NCI-H82 (cell line): ENCODE measurements around the gene INPP5D.
"Not testable (repeated sequence)": the region's sequence is repeated elsewhere in the genome, so short reads cannot be mapped to it uniquely, and the experiment has no call there.

Experiments
- DNase-seq: peaks from one replicate; lab custom pipeline; 2025; lab: John Stamatoyannopoulos, UW

INPP5D gene

GRCh38 chr2:233032551-233033320 lies 27.4 kb upstream of the INPP5D start, which contains the start of gene NEU2:
NEU2 (plus strand) TSS chr2:233032672; CDS start chr2:233032672, 0 bp downstream.
- no peak for DNase-seq

GRCh38 chr2:233033672-233034071 lies 26.5 kb upstream of the INPP5D start:
- DNase-seq = no peak

- no peak for DNase-seq
Measured at GRCh38 chr2:233034091-233034882, 25.9 kb upstream of the INPP5D start.

GRCh38 chr2:233035426-233036161 lies 24.5 kb upstream of the INPP5D start:
- no peak for DNase-seq

GRCh38 chr2:233036162-233036838 lies 23.8 kb upstream of the INPP5D start:
- DNase-seq = peak; percentile 25

- DNase-seq = no peak
Measured at GRCh38 chr2:233037078-233037477, 23.1 kb upstream of the INPP5D start.

GRCh38 chr2:233039212-233039845 lies 20.8 kb upstream of the INPP5D start:
- DNase-seq = no peak

- no peak for DNase-seq
Measured at GRCh38 chr2:233039846-233040530, 20.2 kb upstream of the INPP5D start.

GRCh38 chr2:233040571-233040970 lies 19.6 kb upstream of the INPP5D start:
- no peak for DNase-seq

GRCh38 chr2:233041722-233042323 lies 18.3 kb upstream of the INPP5D start:
- no peak for DNase-seq

GRCh38 chr2:233042549-233042948 lies 17.6 kb upstream of the INPP5D start:
- no peak for DNase-seq

- no peak for DNase-seq
Measured at GRCh38 chr2:233044974-233045605, 15.1 kb upstream of the INPP5D start.

- DNase-seq = no peak
Measured at GRCh38 chr2:233047206-233047605, 12.9 kb upstream of the INPP5D start.

GRCh38 chr2:233047667-233048066 lies 12.5 kb upstream of the INPP5D start:
- no peak for DNase-seq

GRCh38 chr2:233048569-233049193 lies 11.5 kb upstream of the INPP5D start:
- no peak for DNase-seq

- no peak for DNase-seq
Measured at GRCh38 chr2:233049194-233049761, 10.9 kb upstream of the INPP5D start.

- no peak for DNase-seq
Measured at GRCh38 chr2:233051241-233052149, 8.6 kb upstream of the INPP5D start.

- not testable (repeated sequence) for DNase-seq
Measured at GRCh38 chr2:233052517-233052916, 7.6 kb upstream of the INPP5D start.
